Measurements from ENCODE around the gene CHKB. TPM values are rescaled to one million over a fixed set of nuclear protein-coding genes. Genes with fewer than 3 reads are reported as not detected.
A peak's percentile ranks its signal among the peaks of the same experiment; 100 is the strongest.

CHKB gene
- total and polyA plus RNA-seq, 2 of the 4 experiments (the other 2 are of a cell fraction) = 8.1 to 36.9 TPM

- TF ChIP-seq SMC3 (IDR thresholded peaks at IDR 0.05; ENCODE audit: low read depth, low read length) = no peak
Measured at GRCh38 chr22:50548040-50548920, 34.4 kb downstream of the CHKB start (continued).

- peaks cover 71% of the 10 kb centered on the region for H3K27me3 ChIP-seq (ENCODE audit: control insufficient read depth, insufficient read depth, low read length)
- no peak overlapping the region for H2AK9ac ChIP-seq (replicated peaks; ENCODE audit: low read depth, low read length, poor library complexity)
- no peak overlapping the region for H2BK20ac ChIP-seq (ENCODE audit: low read depth, low read length)
- H4K8ac ChIP-seq (ENCODE audit: low read depth in 2 of 2, low read length in 2 of 2) = no peak overlapping the region
- no peak overlapping the region for H2BK5ac ChIP-seq (ENCODE audit: low read depth, low read length, poor library complexity, severe bottlenecking)
- no peak overlapping the region for H3K9ac ChIP-seq (ENCODE audit: low read depth, low read length)
- H3K9me3 ChIP-seq (ENCODE audit: control insufficient read depth, insufficient read depth, low read length) = no peaks in the 10 kb centered on the region
- no peak overlapping the region for H3K56ac ChIP-seq (ENCODE audit: extremely low read depth, insufficient read depth, low read length)
- intact Hi-C loops (cut with micrococcal nuclease) = no loop called here
- H3K79me1 ChIP-seq (ENCODE audit: low read depth in 1 of 2, low read length in 2 of 2) = no peaks in the 10 kb centered on the region
- POLR2A ChIA-PET (ENCODE audit: unreplicated experiment) = no interaction called here
- H3K4me1 ChIP-seq (ENCODE audit: control insufficient read depth, insufficient read depth, low read length) = no peaks in the 10 kb centered on the region; the same call in 1 of the 2 replicates
- CTCF ChIA-PET = interaction anchor here (0.9 kb wide), 1 partner anchor 22 kb away, joined by 3 read pairs; the partner anchor contains the start of gene SCO2
- dilution Hi-C loops (cut with HindIII; ENCODE audit: low sequenced_read_pairs, unreplicated experiment) = no loop called here
- DNase-seq = no peak
- H3K27ac ChIP-seq (ENCODE audit: insufficient read depth, low read length) = no peak overlapping the region
- WGBS, 2 experiments (ENCODE audit: extremely low coverage in 2 of 2, insufficient read length in 1 of 2) = 21% methylated on average over 22 of the region's 35 CpGs; no CpG with 5 or more reads in 1 of the 2 experiments
- no peak overlapping the region for H3K23ac ChIP-seq (ENCODE audit: low read depth, low read length)
- H3K14ac ChIP-seq (replicated peaks; ENCODE audit: low read depth, low read length) = no peak overlapping the region
- H4K5ac ChIP-seq (ENCODE audit: low read depth, low read length) = no peak overlapping the region
- no peak overlapping the region for H3K4me2 ChIP-seq (ENCODE audit: low read depth, low read length)
- in situ Hi-C loops (cut with MboI; ENCODE audit: low sequenced_read_pairs) = no loop called here
- ATAC-seq (ENCODE audit: low read depth) = no peak
- no TSS peak for BruUV-seq (replicated peaks)
- 0 out of 2 replicates have a peak, but pooled peaks cover 2% of the 10 kb centered on the region for H3K9me1 ChIP-seq (ENCODE audit: insufficient read depth, low read length)
- peak overlapping the region; percentile 21 for H2AFZ ChIP-seq (replicated peaks; ENCODE audit: low read length, poor library complexity)
- no peaks in the 10 kb centered on the region for H4K20me1 ChIP-seq (ENCODE audit: insufficient read depth, low read length)
- H3K4me3 ChIP-seq (ENCODE audit: insufficient read depth, low read depth, low read length) = no peak overlapping the region
- no peaks in the 10 kb centered on the region for H3K36me3 ChIP-seq (ENCODE audit: control insufficient read depth, insufficient read depth, low read length)
- H3K4ac ChIP-seq (ENCODE audit: low read depth, low read length) = no peak overlapping the region
- no peak overlapping the region for H4K91ac ChIP-seq (ENCODE audit: insufficient read depth, low read depth, low read length)
- no peak overlapping the region for H2AK5ac ChIP-seq (ENCODE audit: low read depth, low read length)
- H3K18ac ChIP-seq (ENCODE audit: low read depth, low read length) = no peak overlapping the region
- H2BK15ac ChIP-seq (ENCODE audit: low read depth, low read length) = no peak overlapping the region
- no peak overlapping the region for H2BK120ac ChIP-seq (ENCODE audit: low read depth, low read length)
- no peak for TF ChIP-seq USF2 (IDR thresholded peaks at IDR 0.05; ENCODE audit: low read depth, low read length)
- TF ChIP-seq CHD1 (IDR thresholded peaks at IDR 0.05; ENCODE audit: low read depth, low read length) = no peak
- no peak for TF ChIP-seq MXI1 (IDR thresholded peaks at IDR 0.05; ENCODE audit: borderline replicate concordance, low read depth, low read length)
- TF ChIP-seq RAD21 (IDR thresholded peaks at IDR 0.05; ENCODE audit: low read length) = no peak
- no peak for TF ChIP-seq MAZ (IDR thresholded peaks at IDR 0.05; ENCODE audit: borderline replicate concordance, low read depth, low read length)
- no peak for TF ChIP-seq SMC3 (IDR thresholded peaks at IDR 0.05; ENCODE audit: low read depth, low read length)
- no peak for TF ChIP-seq CEBPB (IDR thresholded peaks at IDR 0.05; ENCODE audit: low read depth, low read length)
- TF ChIP-seq RCOR1 (IDR thresholded peaks at IDR 0.05; ENCODE audit: insufficient replicate concordance, low read length) = no peak
- TF ChIP-seq ELK1 (IDR thresholded peaks at IDR 0.05; ENCODE audit: borderline replicate concordance, low read depth, low read length) = no peak
- TF ChIP-seq MAFK (IDR thresholded peaks at IDR 0.05; ENCODE audit: low read depth, low read length) = no peak
- no peak for TF ChIP-seq NFE2L2 (IDR thresholded peaks at IDR 0.05; ENCODE audit: low read depth, low read length)
- TF ChIP-seq BHLHE40 (IDR thresholded peaks at IDR 0.05; ENCODE audit: low read depth, low read length) = no peak
- TF ChIP-seq POLR2A (IDR thresholded peaks at IDR 0.05; ENCODE audit: low read depth, low read length) = no peak
- TF ChIP-seq FOS (IDR thresholded peaks at IDR 0.05; ENCODE audit: low read depth, low read length) = no peak
Measured at GRCh38 chr22:50547263-50547985, 35.2 kb downstream of the CHKB start.
